Mucosa of descending colon (tissue), 3 donors: ENCODE data around the gene NT5C3B. TPM values are rescaled to one million over a fixed set of nuclear protein-coding genes. Genes with fewer than 3 reads are reported as not detected.

ENCODE experiments used
- ATAC-seq: fragments of 200-7000 bp; cut with Tn5 transposase; one replicate; pipeline ENCODE4 v1.9.1; 2020; ENCODE audit warnings: mild to moderate bottlenecking, moderate library complexity
- DNase-seq, 3 donors: peaks; one replicate each; pipeline ENCODE4 v3.0.0-alpha.2; 2020
- H3K36me3 ChIP-seq: fragments of 200-600 bp; one replicate; pipeline ENCODE4 v1.8.0; 2021; ENCODE audit warnings: low read depth, mild to moderate bottlenecking
- H3K4me1 ChIP-seq: fragments of 200-600 bp; one replicate; pipeline ENCODE4 v1.8.0; 2021; ENCODE audit warnings: low read depth, mild to moderate bottlenecking
- H3K4me3 ChIP-seq: fragments of 200-600 bp; one replicate; pipeline ENCODE4 v1.8.0; 2021; ENCODE audit warnings: mild to moderate bottlenecking
- H3K9me3 ChIP-seq: fragments of 200-600 bp; one replicate; pipeline ENCODE4 v1.8.0; 2021; ENCODE audit warnings: mild to moderate bottlenecking
- CTCF ChIP-seq: fragments of 200-600 bp; IDR thresholded peaks from one replicate; pipeline ENCODE4 v1.8.0; 2022; ENCODE audit warnings: antibody characterized with exemption, mild to moderate bottlenecking
- intact Hi-C, 2 donors: fragments of 100-400 bp; cut with DNase I in 1 of 2; cut with micrococcal nuclease in 1 of 2; formaldehyde crosslinking; loops; one replicate each; pipeline versions ENCODE4 v1.11.0 to v1.11.1; 2022; cut with DNase I, micrococcal nuclease
- total RNA-seq, 3 donors: library from RNA; stranded (reverse); fragmentation: NEBNext Ultra II Directional in 2 of 3; extraction: Animal tissue kit (Norgen Biotek cat#: 25700) in 2 of 3; gene quantifications; one replicate each; pipeline versions ENCODE4 v1.2.1 to v1.2.4, GENCODE V29; 2021 to 2023
- donor health status: DM: no; HTN: no; CAD: no; lungs with moderate emphysema.
- donor health status: DM: no; HTN: no; CAD: no.
- donor health status: DM: no; HTN: yes; CAD: no.

The NT5C3B gene
- total RNA-seq, 3 donors from 2014 or later, result 17.8 to 46.5 (median 19.1) TPM

GRCh38 chr17:41868568-41868967, 32.5 kb upstream of the NT5C3B start:
- Histone ChIP-seq H3K4me3 (no peak overlapping the region), H3K4me1 (peaks cover 8% of the 10 kb centered on the region), H3K36me3 (no peaks in the 10 kb centered on the region), H3K9me3 (no peaks in the 10 kb centered on the region)
- intact Hi-C loops, result no loop called here
- no peak for DNase-seq
- TF ChIP-seq CTCF, result no peak
- no peak for ATAC-seq

GRCh38 chr17:41865596-41865893, 29.5 kb upstream of the NT5C3B start:
- no peak for TF ChIP-seq CTCF
- Histone ChIP-seq H3K4me1 (peaks cover 13% of the 10 kb centered on the region), H3K36me3 (no peaks in the 10 kb centered on the region), H3K4me3 (no peak overlapping the region), H3K9me3 (no peaks in the 10 kb centered on the region)
- intact Hi-C loops, result no loop called here
- no peak for DNase-seq
- no peak for ATAC-seq

GRCh38 chr17:41864836-41865595, 29.0 kb upstream of the NT5C3B start, which contains the start of gene KLHL11:
TSS of gene KLHL11 (minus strand) at chr17:41865423. CDS start at chr17:41865370, 53 bp downstream.
- DNase-seq, result peak; percentile 92 to 93 (median 92)
- ATAC-seq, result peak; percentile 99
- TF ChIP-seq CTCF, result no peak
- no peaks in the 10 kb centered on the region for H3K36me3 ChIP-seq
- intact Hi-C loops, result no loop called here
- H3K4me3 ChIP-seq, result peak within 1 kb of the TSS; percentile 71
- peaks cover 13% of the 10 kb centered on the region for H3K4me1 ChIP-seq
- no peaks in the 10 kb centered on the region for H3K9me3 ChIP-seq

GRCh38 chr17:41864498-41864835, 28.4 kb upstream of the NT5C3B start:
- ATAC-seq (no peak), DNase-seq (no peak)
- no peak for TF ChIP-seq CTCF
- no peaks in the 10 kb centered on the region for H3K9me3 ChIP-seq
- H3K4me3 ChIP-seq, result peak overlapping the region; percentile 71
- H3K4me1 ChIP-seq, result peaks cover 13% of the 10 kb centered on the region
- H3K36me3 ChIP-seq, result no peaks in the 10 kb centered on the region
- intact Hi-C loops, result no loop called here

GRCh38 chr17:41863074-41863848, 27.2 kb upstream of the NT5C3B start:
- no peak for TF ChIP-seq CTCF
- Histone ChIP-seq H3K4me3 (no peak overlapping the region), H3K36me3 (no peaks in the 10 kb centered on the region), H3K9me3 (no peaks in the 10 kb centered on the region), H3K4me1 (peaks cover 13% of the 10 kb centered on the region)
- no peak for ATAC-seq
- intact Hi-C loops, result no loop called here
- no peak for DNase-seq
